GM12891 (cell line): Measurements from ENCODE around the gene DDX55.

ENCODE experiments used
- DNase-seq: peaks from one replicate; pipeline ENCODE4 v3.0.0; 2011; ENCODE audit warnings: low spot score; ENCODE audit not compliant: insufficient read length
- FAIRE-seq: peaks from 2 replicates; lab custom pipeline; 2011; peaks lifted over from hg19 to GRCh38; lab: Jason Lieb, UNC
- PAX5 ChIP-seq: IDR thresholded peaks from 2 replicates; pipeline ENCODE4 v1.6.1; 2011; ENCODE audit warnings: low read length, moderate library complexity, mild to moderate bottlenecking; ENCODE audit not compliant: insufficient read depth, severe bottlenecking
- POLR2A ChIP-seq: IDR thresholded peaks from 2 replicates; pipeline ENCODE4 v1.6.1; 2011; ENCODE audit warnings: low read depth, low read length, control low read depth
- POLR2AphosphoS5 ChIP-seq: IDR thresholded peaks from 2 replicates; pipeline ENCODE4 v1.6.1; 2011; ENCODE audit warnings: low read depth, low read length, control low read depth
- POU2F2 ChIP-seq: IDR thresholded peaks from 2 replicates; pipeline ENCODE4 v1.6.1; 2011; ENCODE audit warnings: low read depth, mild to moderate bottlenecking, control low read depth, low read length, moderate library complexity
- SPI1 ChIP-seq: IDR thresholded peaks from 2 replicates; pipeline ENCODE4 v1.6.1; 2011; ENCODE audit warnings: low read depth, low read length, control low read depth
- TAF1 ChIP-seq: IDR thresholded peaks from 2 replicates; pipeline ENCODE4 v1.6.1; 2011; ENCODE audit warnings: low read depth, low read length, control low read depth

Gene DDX55

GRCh38 chr12:123643911-123644310 lies 42.0 kb downstream of the DDX55 start:
- TF ChIP-seq POU2F2 = no peak
- no peak for TF ChIP-seq POLR2AphosphoS5
- TF ChIP-seq PAX5 = no peak
- TF ChIP-seq SPI1 = no peak
- no peak for TF ChIP-seq POLR2A
- no peak for TF ChIP-seq TAF1
- no peak for FAIRE-seq
- DNase-seq = no peak

- no peak for DNase-seq
- TF ChIP-seq POLR2AphosphoS5 = no peak
- no peak for TF ChIP-seq POU2F2
- FAIRE-seq = no peak
Observed at GRCh38 chr12:123645380-123645779, 43.5 kb downstream of the DDX55 start.

GRCh38 chr12:123645878-123646277 lies 44.0 kb downstream of the DDX55 start:
- FAIRE-seq = no peak
- TF ChIP-seq SPI1 (no peak), TAF1 (no peak), POLR2AphosphoS5 (no peak), PAX5 (no peak), POLR2A (no peak), POU2F2 (no peak)

GRCh38 chr12:123648401-123648800 lies 46.5 kb downstream of the DDX55 start:
- TF ChIP-seq POU2F2 (no peak), SPI1 (no peak), PAX5 (no peak), TAF1 (no peak), POLR2A (no peak), POLR2AphosphoS5 (no peak)
- FAIRE-seq (no peak), DNase-seq (no peak)

More at GRCh38 chr12:123645878-123646277, 44.0 kb downstream of the DDX55 start:
- DNase-seq = no peak

GRCh38 chr12:123654129-123654701 lies 52.3 kb downstream of the DDX55 start:
- DNase-seq (no peak), FAIRE-seq (no peak)
- TF ChIP-seq PAX5 (no peak), TAF1 (no peak), POLR2A (no peak), SPI1 (no peak), POU2F2 (no peak), POLR2AphosphoS5 (no peak)

GRCh38 chr12:123655420-123655819 lies 53.5 kb downstream of the DDX55 start:
- DNase-seq = peak; percentile 41
- no peak for TF ChIP-seq SPI1
- TF ChIP-seq POLR2A = no peak
- no peak for TF ChIP-seq TAF1
- TF ChIP-seq POU2F2 = peak; percentile 99
- TF ChIP-seq POLR2AphosphoS5 = no peak
- no peak for TF ChIP-seq PAX5
- FAIRE-seq = peak; percentile 95

- TF ChIP-seq POLR2A = no peak
- TF ChIP-seq POU2F2 = no peak
- no peak for TF ChIP-seq SPI1
- TF ChIP-seq POLR2AphosphoS5 = no peak
- DNase-seq (no peak), FAIRE-seq (no peak)
Observed at GRCh38 chr12:123656392-123656791, 54.5 kb downstream of the DDX55 start.

- DNase-seq = no peak
- TF ChIP-seq POU2F2 = no peak
- TF ChIP-seq TAF1 = no peak
- no peak for TF ChIP-seq PAX5
- TF ChIP-seq POLR2AphosphoS5 = no peak
- no peak for TF ChIP-seq SPI1
- no peak for TF ChIP-seq POLR2A
- FAIRE-seq = no peak
Observed at GRCh38 chr12:123657211-123657610, 55.3 kb downstream of the DDX55 start.

- TF ChIP-seq TAF1 (no peak), POLR2A (no peak)
- FAIRE-seq (no peak), DNase-seq (no peak)
Observed at GRCh38 chr12:123659996-123660727, 58.3 kb downstream of the DDX55 start.

GRCh38 chr12:123667771-123668170 lies 65.9 kb downstream of the DDX55 start:
- FAIRE-seq = no peak
- DNase-seq = no peak
- TF ChIP-seq POU2F2 (no peak), POLR2AphosphoS5 (no peak), SPI1 (no peak), TAF1 (no peak), POLR2A (no peak), PAX5 (no peak)
